HAP-1 (cell line): ENCODE measurements around the gene SLC16A5.
A peak's percentile ranks its signal among the peaks of the same experiment; 100 is the strongest.
"Not testable (repeated sequence)": the region's sequence is repeated elsewhere in the genome, so short reads cannot be mapped to it uniquely, and the experiment has no call there.

Experiments used
- DNase-seq, 2 experiments: peaks; one replicate each; pipeline ENCODE4 v3.0.0-alpha.2; 2016 to 2020; ENCODE audit warnings: low spot score in 2 of 2
- H3K27me3 ChIP-seq: fragments of 250-450 bp; sonication (Bioruptor Pico); 2 replicates; pipeline ENCODE4 v1.5.1; 2020; ENCODE audit warnings: low read depth, mild to moderate bottlenecking, moderate library complexity
- H3K36me3 ChIP-seq: fragments of 250-450 bp; sonication (Bioruptor Pico); replicated peaks from 2 replicates; pipeline ENCODE4 v1.5.1; 2020; ENCODE audit warnings: mild to moderate bottlenecking
- H3K4me1 ChIP-seq: fragments of 250-450 bp; sonication (Bioruptor Pico); 2 replicates; pipeline ENCODE4 v1.5.1; 2020; ENCODE audit warnings: mild to moderate bottlenecking
- H3K4me3 ChIP-seq: fragments of 250-450 bp; sonication (Bioruptor Pico); 2 replicates; pipeline ENCODE4 v1.5.1; 2020; ENCODE audit warnings: mild to moderate bottlenecking, moderate library complexity
- H3K9me3 ChIP-seq: fragments of 250-450 bp; sonication (Bioruptor Pico); 2 replicates; pipeline ENCODE4 v1.5.1; 2020; ENCODE audit warnings: mild to moderate bottlenecking, moderate library complexity
- in situ Hi-C: fragments of 300-500 bp; cut with MboI; formaldehyde crosslinking; loops from 3 replicates; pipeline ENCODE4 v1.14.3; 2020; ENCODE audit warnings: low sequenced_read_pairs, inconsistent platforms, mixed read lengths

Gene SLC16A5

GRCh38 chr17:75115555-75115954 is 27.8 kb downstream of the SLC16A5 start:
- DNase-seq = no peak
- H3K4me3 ChIP-seq = no peak overlapping the region
- H3K27me3 ChIP-seq = no peaks in the 10 kb centered on the region
- in situ Hi-C loops = loop anchor here (25.0 kb wide), 1 partner anchor 297 kb away; the partner anchor contains the start of gene GRB2
- no peaks in the 10 kb centered on the region for H3K9me3 ChIP-seq
- H3K4me1 ChIP-seq = peaks cover 8% of the 10 kb centered on the region
- H3K36me3 ChIP-seq = peaks cover 24% of the 10 kb centered on the region

DNA sequence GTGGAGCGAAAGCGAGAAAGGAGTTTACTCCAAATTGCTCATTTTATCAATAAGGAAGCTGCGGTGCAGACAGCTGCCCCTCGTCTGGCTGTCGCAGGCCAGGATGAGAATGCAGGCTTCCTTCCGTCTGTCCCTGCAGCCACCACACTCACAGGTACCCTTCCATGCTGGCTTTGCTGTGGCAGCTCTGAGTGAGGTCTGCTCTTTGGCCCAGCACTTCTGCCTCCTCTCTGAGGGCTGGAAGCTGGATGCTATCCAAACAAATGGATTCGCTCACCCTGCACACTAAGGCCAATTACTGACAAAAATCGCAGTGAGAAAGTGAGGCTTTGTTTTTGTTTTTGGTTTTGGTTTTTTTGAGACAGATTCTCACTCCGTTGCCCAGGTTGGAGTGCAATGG is 29.0 kb downstream of the SLC16A5 start:
- Histone ChIP-seq H3K4me1 (peaks cover 8% of the 10 kb centered on the region), H3K27me3 (no peaks in the 10 kb centered on the region), H3K4me3 (no peak overlapping the region), H3K36me3 (peaks cover 24% of the 10 kb centered on the region), H3K9me3 (no peaks in the 10 kb centered on the region)
- DNase-seq = no peak
- in situ Hi-C loops = loop anchor here (25.0 kb wide), 1 partner anchor 296 kb away; the partner anchor contains the start of gene GRB2

DNA sequence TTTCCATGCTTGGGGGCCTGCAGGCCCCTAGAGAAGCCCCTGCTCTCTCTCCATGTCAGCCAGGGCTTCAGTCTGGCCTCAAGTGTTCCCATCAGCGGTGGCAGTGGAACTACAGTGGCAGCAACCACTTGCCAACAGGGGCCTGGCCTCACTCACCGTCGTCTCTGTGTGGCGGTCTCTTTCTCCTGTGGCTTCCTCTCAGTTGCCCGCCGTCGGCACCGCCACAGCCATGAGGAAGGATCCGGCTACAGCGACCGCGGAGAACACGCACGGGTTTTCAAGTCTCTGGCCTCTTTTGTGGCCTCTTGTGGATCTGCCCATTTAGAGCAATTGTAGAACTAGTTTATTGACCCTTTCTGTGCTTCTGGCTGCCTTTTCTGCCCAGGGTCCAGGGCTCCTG is 30.6 kb downstream of the SLC16A5 start:
- Histone ChIP-seq H3K36me3 (peaks cover 20% of the 10 kb centered on the region), H3K4me1 (peaks cover 8% of the 10 kb centered on the region), H3K9me3 (no peaks in the 10 kb centered on the region), H3K4me3 (no peak overlapping the region), H3K27me3 (no peaks in the 10 kb centered on the region)
- DNase-seq = no peak
- in situ Hi-C loops = loop anchor here (25.0 kb wide), 1 partner anchor 294 kb away; the partner anchor contains the start of gene GRB2

GRCh38 chr17:75124041-75124818 is 36.5 kb downstream of the SLC16A5 start:
- H3K36me3 ChIP-seq = peaks cover 5% of the 10 kb centered on the region
- H3K27me3 ChIP-seq = no peaks in the 10 kb centered on the region
- H3K9me3 ChIP-seq = no peaks in the 10 kb centered on the region
- no peak for DNase-seq
- H3K4me1 ChIP-seq = no peaks in the 10 kb centered on the region
- in situ Hi-C loops = loop anchor here (25.0 kb wide), 1 partner anchor 288 kb away; the partner anchor contains the start of gene GRB2
- no peak overlapping the region for H3K4me3 ChIP-seq

- Histone ChIP-seq H3K4me1 (no peaks in the 10 kb centered on the region; the same call in 1 of the 2 replicates), H3K4me3 (no peak overlapping the region), H3K27me3 (no peaks in the 10 kb centered on the region), H3K9me3 (no peaks in the 10 kb centered on the region), H3K36me3 (peaks cover 10% of the 10 kb centered on the region)
- in situ Hi-C loops = loop anchor here (25.0 kb wide), 1 partner anchor 288 kb away; the partner anchor contains the start of gene GRB2
- no peak for DNase-seq
Measured at GRCh38 chr17:75124819-75125162, 37.0 kb downstream of the SLC16A5 start.

DNA sequence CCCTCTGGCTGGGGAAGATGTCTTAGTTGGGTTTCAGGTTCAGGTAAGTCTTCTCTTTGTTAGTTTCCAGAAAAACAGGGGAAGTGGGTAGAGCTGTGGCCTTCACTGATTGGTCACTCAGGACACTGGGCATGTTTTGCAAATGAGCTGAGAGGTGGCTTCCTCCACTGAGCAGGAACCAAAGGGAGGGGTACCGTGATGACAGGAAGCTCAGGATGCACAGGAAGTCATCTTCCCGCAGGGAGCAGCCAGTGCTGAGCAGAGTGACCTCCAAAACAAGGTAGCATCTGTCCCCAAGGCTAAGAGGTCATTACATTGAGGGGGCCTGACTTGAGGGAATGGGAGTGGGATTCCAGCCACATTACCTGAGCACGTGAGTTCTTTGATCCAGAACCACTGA is 38.2 kb downstream of the SLC16A5 start:
- Histone ChIP-seq H3K9me3 (no peaks in the 10 kb centered on the region), H3K36me3 (peaks cover 18% of the 10 kb centered on the region), H3K27me3 (no peaks in the 10 kb centered on the region), H3K4me1 (peaks cover 8% of the 10 kb centered on the region), H3K4me3 (no peak overlapping the region)
- in situ Hi-C loops = no loop called here
- DNase-seq = no peak

GRCh38 chr17:75126954-75127353 is 39.2 kb downstream of the SLC16A5 start:
- DNase-seq = no peak
- Histone ChIP-seq H3K36me3 (peaks cover 18% of the 10 kb centered on the region), H3K4me1 (peaks cover 11% of the 10 kb centered on the region), H3K4me3 (no peak overlapping the region), H3K27me3 (no peaks in the 10 kb centered on the region), H3K9me3 (no peaks in the 10 kb centered on the region)
- in situ Hi-C loops = no loop called here

DNA sequence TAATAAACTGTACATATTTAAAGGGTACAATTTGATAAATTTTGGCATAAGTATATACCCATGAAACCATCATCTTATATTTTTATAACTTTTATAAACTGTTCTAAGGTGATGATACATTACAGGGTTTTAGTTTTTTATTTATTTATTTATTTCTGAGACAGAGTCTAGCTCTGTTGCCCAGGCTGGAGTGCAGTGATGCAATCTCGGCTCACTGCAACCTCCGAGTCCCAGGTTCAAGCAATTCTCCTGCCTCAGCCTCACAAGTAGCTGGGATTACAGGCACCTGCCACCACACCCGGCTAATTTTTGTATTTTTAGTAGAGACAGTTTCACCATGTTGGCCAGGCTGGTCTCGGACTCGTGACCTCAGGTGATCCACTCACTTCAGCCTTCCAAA is 40.2 kb downstream of the SLC16A5 start:
- in situ Hi-C loops, H3K27me3 ChIP-seq, H3K9me3 ChIP-seq, H3K4me3 ChIP-seq, DNase-seq: not testable (repeated sequence)
- peaks cover 14% of the 10 kb centered on the region for H3K4me1 ChIP-seq
- peaks cover 18% of the 10 kb centered on the region for H3K36me3 ChIP-seq

- no peaks in the 10 kb centered on the region for H3K27me3 ChIP-seq
- no peaks in the 10 kb centered on the region for H3K9me3 ChIP-seq
- H3K4me1 ChIP-seq = peaks cover 14% of the 10 kb centered on the region
- in situ Hi-C loops = no loop called here
- no peak overlapping the region for H3K4me3 ChIP-seq
- H3K36me3 ChIP-seq = peaks cover 18% of the 10 kb centered on the region
- no peak for DNase-seq
Measured at GRCh38 chr17:75128694-75129505, 41.1 kb downstream of the SLC16A5 start.

- Histone ChIP-seq H3K27me3 (no peaks in the 10 kb centered on the region), H3K4me3 (no peak overlapping the region; the same call in 1 of the 2 replicates), H3K4me1 (peaks cover 14% of the 10 kb centered on the region), H3K9me3 (no peaks in the 10 kb centered on the region), H3K36me3 (peaks cover 19% of the 10 kb centered on the region)
- DNase-seq = no peak
- in situ Hi-C loops = no loop called here
Measured at GRCh38 chr17:75129576-75129975, 41.8 kb downstream of the SLC16A5 start.

DNA sequence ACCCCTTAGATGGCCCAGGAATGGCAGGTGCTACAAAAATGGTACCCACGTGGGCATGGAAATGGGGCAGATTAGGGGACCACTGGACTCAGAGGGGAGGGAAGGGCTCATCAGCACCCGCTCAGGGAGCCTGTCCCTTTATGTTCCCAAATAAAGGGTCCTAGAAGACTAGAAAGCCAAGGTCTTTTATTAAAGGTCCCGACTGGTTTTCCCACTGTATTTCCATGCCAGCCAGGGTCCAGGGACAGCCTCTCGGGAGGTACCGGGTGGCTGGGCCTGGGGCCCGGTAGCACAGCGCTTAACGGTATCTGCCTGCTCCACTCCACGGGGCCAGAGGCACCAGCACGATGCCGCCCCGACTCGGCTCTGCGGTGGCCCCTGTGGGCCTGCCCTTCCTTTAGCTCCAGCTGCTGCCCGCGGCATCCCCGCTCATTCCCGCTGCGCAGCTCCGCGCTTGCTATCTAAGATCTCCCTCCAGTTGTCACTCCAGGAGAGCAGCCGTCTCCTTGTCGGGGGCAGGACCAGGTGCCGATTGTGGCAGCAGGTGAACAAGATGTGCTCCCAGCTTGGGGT is 42.4 kb downstream of the SLC16A5 start:
- in situ Hi-C loops = no loop called here
- Histone ChIP-seq H3K36me3 (peaks cover 24% of the 10 kb centered on the region), H3K27me3 (no peaks in the 10 kb centered on the region), H3K9me3 (no peaks in the 10 kb centered on the region), H3K4me1 (peaks cover 14% of the 10 kb centered on the region), H3K4me3 (peak overlapping the region; percentile 87)
- no peak for DNase-seq

GRCh38 chr17:75130632-75131277 is 43.0 kb downstream of the SLC16A5 start:
- Histone ChIP-seq H3K4me3 (peak overlapping the region; percentile 87), H3K27me3 (no peaks in the 10 kb centered on the region), H3K4me1 (peaks cover 14% of the 10 kb centered on the region), H3K36me3 (peaks cover 30% of the 10 kb centered on the region), H3K9me3 (no peaks in the 10 kb centered on the region)
- peak; percentile 80 to 82 for DNase-seq
- in situ Hi-C loops = no loop called here

DNA sequence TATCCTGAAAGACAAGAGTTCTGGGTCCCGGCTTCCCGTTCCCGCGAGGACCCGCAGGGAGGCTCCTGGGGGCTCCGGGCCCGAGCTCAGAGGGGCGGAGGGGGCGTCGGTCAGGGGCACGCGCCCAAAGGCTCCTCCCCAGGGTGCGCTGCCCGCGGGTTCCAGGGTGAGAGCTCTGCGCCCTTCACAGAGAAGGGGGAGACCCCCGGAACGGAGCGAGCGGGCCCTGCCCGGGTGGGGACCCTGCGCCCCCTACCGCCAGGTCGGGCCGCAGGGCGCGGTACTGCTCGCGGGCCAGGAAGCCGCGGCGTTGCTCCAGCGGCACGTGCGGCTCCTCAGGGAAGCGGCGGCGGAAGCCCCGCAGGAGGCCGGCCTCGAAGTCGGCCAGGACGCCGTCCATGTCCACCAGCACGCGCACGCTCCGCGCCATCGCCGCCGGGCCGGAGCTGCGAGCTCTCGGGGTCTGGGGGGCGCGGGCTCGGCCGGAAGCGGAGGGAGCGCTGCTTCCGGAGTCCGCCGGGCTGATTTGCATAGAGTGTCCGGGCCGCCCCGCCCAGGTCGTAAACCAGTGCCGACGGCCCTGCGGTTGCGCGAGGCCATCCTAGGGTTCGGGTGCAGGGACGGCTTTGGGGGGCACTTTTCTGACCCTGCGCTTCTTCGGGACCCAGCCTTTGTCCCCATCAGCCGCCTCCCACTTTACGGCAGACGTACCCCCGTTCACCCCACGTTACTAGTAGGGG is 43.7 kb downstream of the SLC16A5 start, which contains the start of gene NT5C:
TSS of gene NT5C (minus strand) at position 465 of the 740 bp plus-strand sequence. CDS start at position 430, 35 bp downstream.
- H3K4me3 ChIP-seq = peak within 1 kb of the TSS; percentile 87
- DNase-seq = peak; percentile 80 to 92
- peaks cover 14% of the 10 kb centered on the region for H3K4me1 ChIP-seq
- no peaks in the 10 kb centered on the region for H3K27me3 ChIP-seq
- in situ Hi-C loops = no loop called here
- no peaks in the 10 kb centered on the region for H3K9me3 ChIP-seq
- peaks cover 37% of the 10 kb centered on the region for H3K36me3 ChIP-seq
